ENCODE data around the gene TLR2. TPM values are rescaled to one million over a fixed set of nuclear protein-coding genes. Genes with fewer than 3 reads are reported as not detected.

Gene TLR2
- total RNA-seq, 3 donors from 2014 or later (not counting 1 experiment from before 2014, with no cell fraction given), result 2.7 to 20.4 (median 6.3) TPM

DNA sequence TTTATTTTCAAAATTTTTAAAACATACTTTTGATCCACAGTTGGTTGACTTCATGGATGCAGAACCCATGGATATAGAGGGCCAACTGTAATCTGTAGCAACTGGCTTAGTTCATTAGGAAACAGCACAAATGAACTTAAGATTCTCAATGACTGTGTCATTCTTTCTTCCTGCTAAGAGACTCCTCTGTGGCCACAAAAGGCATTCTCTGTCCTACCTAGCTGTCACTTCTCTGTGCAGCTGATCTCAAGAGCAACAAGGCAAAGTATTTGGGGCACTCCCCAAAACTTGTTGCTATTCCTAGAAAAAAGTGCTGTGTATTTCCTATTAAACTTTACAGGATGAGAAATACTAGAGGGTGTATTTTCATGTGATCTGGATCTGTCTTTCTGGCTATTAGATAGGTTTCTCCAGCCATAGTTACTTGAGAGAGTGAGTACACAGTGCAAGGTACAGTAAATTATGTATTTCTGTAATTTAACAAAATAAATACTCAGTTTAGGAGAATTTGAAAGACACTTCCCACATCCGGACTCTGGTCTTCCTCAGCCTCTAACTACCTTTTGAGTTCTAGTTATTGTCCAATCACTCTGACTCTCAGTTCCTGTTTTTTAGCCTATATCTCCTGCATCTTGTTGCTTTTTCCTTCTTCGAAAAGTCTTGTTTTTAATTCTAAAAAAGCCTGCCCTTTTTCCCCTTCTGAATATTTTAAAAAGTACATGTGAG is 21.8 kb downstream of the TLR2 start:
- no peaks in the 10 kb centered on the region for H3K4me1 ChIP-seq (ENCODE audit: control insufficient read depth, insufficient read depth, low read length)
- no peaks in the 10 kb centered on the region for H3K9me3 ChIP-seq (ENCODE audit: control insufficient read depth, insufficient read depth, low read length)
- 38% methylated on average over 1 of the region's 2 CpGs for WGBS (ENCODE audit: insufficient coverage)
- intact Hi-C loops (cut with micrococcal nuclease), result no loop called here
- H3K36me3 Mint-ChIP-seq, result no peaks in the 10 kb centered on the region
- no peaks in the 10 kb centered on the region for H3K36me3 ChIP-seq (ENCODE audit: control insufficient read depth, insufficient read depth, low read length)
- no peaks in the 10 kb centered on the region for H3K9me3 Mint-ChIP-seq
- H3K27ac ChIP-seq (ENCODE audit: low read length), result no peak overlapping the region
- no peak overlapping the region for H3K4me3 ChIP-seq (ENCODE audit: low read length)
- DNase-seq (no peak), ATAC-seq (no peak)
- TF ChIP-seq, protein P1, sequence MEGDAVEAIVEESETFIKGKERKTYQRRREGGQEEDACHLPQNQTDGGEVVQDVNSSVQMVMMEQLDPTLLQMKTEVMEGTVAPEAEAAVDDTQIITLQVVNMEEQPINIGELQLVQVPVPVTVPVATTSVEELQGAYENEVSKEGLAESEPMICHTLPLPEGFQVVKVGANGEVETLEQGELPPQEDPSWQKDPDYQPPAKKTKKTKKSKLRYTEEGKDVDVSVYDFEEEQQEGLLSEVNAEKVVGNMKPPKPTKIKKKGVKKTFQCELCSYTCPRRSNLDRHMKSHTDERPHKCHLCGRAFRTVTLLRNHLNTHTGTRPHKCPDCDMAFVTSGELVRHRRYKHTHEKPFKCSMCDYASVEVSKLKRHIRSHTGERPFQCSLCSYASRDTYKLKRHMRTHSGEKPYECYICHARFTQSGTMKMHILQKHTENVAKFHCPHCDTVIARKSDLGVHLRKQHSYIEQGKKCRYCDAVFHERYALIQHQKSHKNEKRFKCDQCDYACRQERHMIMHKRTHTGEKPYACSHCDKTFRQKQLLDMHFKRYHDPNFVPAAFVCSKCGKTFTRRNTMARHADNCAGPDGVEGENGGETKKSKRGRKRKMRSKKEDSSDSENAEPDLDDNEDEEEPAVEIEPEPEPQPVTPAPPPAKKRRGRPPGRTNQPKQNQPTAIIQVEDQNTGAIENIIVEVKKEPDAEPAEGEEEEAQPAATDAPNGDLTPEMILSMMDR (IDR thresholded peaks at IDR 0.05), result no peak
- peaks cover 0 to 17% of the 10 kb centered on the region in 2 donors for H3K27me3 Mint-ChIP-seq (ENCODE audit: low read depth in 2 of 2)
- H3K27me3 ChIP-seq (ENCODE audit: control insufficient read depth, insufficient read depth, low read length), result no peaks in the 10 kb centered on the region
- peaks cover 8 to 9% of the 10 kb centered on the region in 2 donors for H3K4me1 Mint-ChIP-seq
- no peak overlapping the region for H3K27ac Mint-ChIP-seq
- H3K4me3 Mint-ChIP-seq, result no peak overlapping the region

DNA sequence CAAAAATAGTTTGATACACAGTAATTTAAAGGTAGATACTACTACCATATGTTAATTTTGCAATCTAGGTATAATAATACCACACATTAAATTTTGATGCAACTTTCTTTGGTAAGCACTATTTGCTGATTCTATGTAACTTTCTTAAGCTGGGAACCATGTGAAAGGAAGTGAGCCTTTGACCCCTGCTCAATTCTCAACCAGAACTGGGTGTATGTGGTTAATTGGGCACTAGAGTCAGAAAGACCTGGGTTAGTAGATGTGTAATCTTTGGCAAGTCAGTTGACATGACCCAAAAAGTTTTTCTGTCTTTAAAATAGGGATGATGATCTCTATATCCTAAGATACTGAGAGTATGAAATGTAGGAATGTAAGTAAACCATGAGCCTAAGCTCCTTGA is 22.4 kb downstream of the TLR2 start:
- TF ChIP-seq, protein P1 (IDR thresholded peaks at IDR 0.05), result no peak
- H3K9me3 ChIP-seq (ENCODE audit: control insufficient read depth, insufficient read depth, low read length), result no peaks in the 10 kb centered on the region
- no peaks in the 10 kb centered on the region for H3K27me3 ChIP-seq (ENCODE audit: control insufficient read depth, insufficient read depth, low read length)
- Mint-ChIP-seq H3K36me3 (no peaks in the 10 kb centered on the region), H3K9me3 (no peaks in the 10 kb centered on the region), H3K27ac (no peak overlapping the region), H3K4me1 (peaks cover 8 to 9% of the 10 kb centered on the region in 2 donors), H3K27me3 (ENCODE audit: low read depth in 2 of 2) (peaks cover 0 to 17% of the 10 kb centered on the region in 2 donors), H3K4me3 (no peak overlapping the region)
- intact Hi-C loops (cut with micrococcal nuclease), result no loop called here
- no peaks in the 10 kb centered on the region for H3K36me3 ChIP-seq (ENCODE audit: control insufficient read depth, insufficient read depth, low read length)
- DNase-seq (no peak), ATAC-seq (no peak)
- H3K4me1 ChIP-seq (ENCODE audit: control insufficient read depth, insufficient read depth, low read length), result no peaks in the 10 kb centered on the region
- no peak overlapping the region for H3K4me3 ChIP-seq (ENCODE audit: low read length)
- H3K27ac ChIP-seq (ENCODE audit: low read length), result no peak overlapping the region

DNA sequence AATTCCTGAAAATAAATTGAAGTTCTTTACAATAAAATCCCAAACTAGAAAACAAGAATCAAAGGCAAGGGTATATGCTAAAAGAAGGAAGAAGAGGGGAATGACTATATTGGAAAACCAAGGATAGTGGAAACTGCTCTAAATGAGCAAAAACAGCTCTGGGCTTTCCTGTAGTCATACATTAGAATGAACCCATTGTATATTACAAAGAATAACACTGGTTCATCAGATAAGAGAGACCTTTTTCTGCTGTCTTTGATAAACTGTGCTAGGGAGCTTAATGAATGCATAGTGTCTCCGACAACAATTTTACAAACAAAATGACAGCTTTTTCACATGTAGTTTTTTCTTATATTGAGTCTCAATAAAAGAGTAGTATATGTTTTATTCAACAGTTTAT is 26.6 kb downstream of the TLR2 start:
- Histone ChIP-seq H3K36me3 (ENCODE audit: control insufficient read depth, insufficient read depth, low read length) (no peaks in the 10 kb centered on the region), H3K4me3 (ENCODE audit: low read length) (no peak overlapping the region), H3K27ac (ENCODE audit: low read length) (no peak overlapping the region), H3K4me1 (ENCODE audit: control insufficient read depth, insufficient read depth, low read length) (no peaks in the 10 kb centered on the region), H3K9me3 (ENCODE audit: control insufficient read depth, insufficient read depth, low read length) (no peaks in the 10 kb centered on the region), H3K27me3 (ENCODE audit: control insufficient read depth, insufficient read depth, low read length) (peaks cover 2% of the 10 kb centered on the region)
- Mint-ChIP-seq H3K27ac (no peak overlapping the region), H3K27me3 (ENCODE audit: low read depth in 2 of 2) (peaks cover 3 to 17% of the 10 kb centered on the region in 2 donors), H3K36me3 (no peaks in the 10 kb centered on the region), H3K9me3 (no peaks in the 10 kb centered on the region), H3K4me3 (no peak overlapping the region), H3K4me1 (peaks cover 8 to 9% of the 10 kb centered on the region in 2 donors)
- WGBS (ENCODE audit: insufficient coverage), result no CpG with 5 or more reads among the region's 1 CpG
- no peak for ATAC-seq
- TF ChIP-seq, protein P1 (IDR thresholded peaks at IDR 0.05), result no peak
- no peak for DNase-seq
- intact Hi-C loops (cut with micrococcal nuclease), result no loop called here

All from natural killer cell (primary cell).